HG03103 (cell line): ENCODE results near the gene FOXP1.

ENCODE experiments used
- ATAC-seq: cut with Tn5 transposase; IDR thresholded peaks from one replicate; pipeline ENCODE4 v1.9.1; 2021; ENCODE audit warnings: low read depth; ENCODE audit not compliant: unreplicated experiment

FOXP1 gene

DNA sequence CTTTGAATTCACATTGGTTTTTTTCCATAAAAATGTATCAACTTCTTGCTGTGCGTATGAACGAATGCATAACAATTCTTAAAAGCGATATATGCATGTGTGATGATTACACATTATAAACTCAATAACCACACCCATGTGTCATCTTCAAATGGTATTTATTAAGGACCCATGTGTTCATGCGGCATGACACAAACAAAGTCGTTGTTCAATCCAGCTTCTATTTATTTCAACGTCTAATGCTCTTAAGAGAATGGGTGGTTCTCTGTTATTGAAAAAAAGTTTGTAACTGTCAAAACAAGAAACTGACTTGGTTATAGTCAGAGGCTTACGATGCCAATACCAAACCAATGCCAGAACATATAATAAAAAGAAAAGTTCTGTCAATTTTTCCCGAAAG, 195.9 kb downstream of the FOXP1 start:
- no peak for ATAC-seq

DNA sequence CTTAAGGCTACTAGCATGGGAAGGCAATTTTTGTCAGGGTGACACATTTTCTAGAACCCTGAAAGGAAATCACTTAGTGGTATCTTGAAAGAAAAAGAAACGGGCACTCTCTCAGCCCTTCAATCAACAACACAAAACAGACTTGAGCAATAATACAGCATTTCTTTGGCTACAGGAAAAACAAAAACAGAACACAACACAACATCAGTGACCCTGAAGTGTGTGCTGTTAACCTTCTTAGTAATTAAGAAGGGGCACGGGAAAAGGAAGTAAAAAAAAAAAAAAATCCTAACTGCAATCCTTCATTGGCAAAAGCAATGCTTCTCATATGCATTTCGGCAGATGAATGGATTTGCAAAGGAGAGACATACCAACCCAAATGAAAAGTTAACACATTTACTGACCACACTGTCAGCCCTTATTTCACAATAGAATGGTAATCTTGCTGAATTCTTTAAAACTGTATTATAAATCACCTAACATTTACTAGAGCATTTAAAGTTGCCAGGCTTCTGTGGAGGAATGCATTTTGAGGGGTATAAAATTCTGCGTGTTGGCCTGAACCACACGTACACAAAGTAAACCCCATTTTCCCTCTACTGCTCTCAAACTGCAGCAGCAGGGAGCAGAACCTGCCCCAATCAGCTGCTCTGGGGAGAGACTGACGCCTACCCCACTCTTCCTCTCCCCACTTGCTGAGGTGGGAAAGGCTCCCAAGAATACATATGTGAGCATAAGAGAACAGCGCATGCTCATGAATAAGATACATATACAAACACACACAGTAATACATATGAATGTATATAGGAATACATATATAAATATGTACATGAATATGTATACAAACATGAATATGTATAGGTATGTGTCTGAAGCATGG, 198.5 kb downstream of the FOXP1 start:
- no peak for ATAC-seq

DNA sequence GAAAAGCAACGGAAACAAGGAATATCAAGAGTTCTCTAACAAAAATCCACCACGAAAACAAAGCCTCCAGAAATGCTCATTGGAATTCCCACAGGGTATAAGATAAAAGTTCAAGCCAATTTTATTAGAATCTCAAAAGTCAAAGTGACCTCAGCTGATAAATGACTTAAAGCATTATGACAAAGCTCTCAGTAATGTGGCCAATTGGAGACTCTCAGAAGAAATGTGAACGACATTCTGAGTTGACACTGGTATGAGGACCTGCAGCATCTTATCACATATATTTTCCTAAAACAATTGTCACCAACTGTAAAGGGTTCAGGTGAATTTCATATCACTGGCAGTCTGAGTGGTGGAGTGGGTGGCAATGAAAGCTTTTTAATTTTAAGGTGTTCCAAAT, 199.1 kb downstream of the FOXP1 start:
- no peak for ATAC-seq

DNA sequence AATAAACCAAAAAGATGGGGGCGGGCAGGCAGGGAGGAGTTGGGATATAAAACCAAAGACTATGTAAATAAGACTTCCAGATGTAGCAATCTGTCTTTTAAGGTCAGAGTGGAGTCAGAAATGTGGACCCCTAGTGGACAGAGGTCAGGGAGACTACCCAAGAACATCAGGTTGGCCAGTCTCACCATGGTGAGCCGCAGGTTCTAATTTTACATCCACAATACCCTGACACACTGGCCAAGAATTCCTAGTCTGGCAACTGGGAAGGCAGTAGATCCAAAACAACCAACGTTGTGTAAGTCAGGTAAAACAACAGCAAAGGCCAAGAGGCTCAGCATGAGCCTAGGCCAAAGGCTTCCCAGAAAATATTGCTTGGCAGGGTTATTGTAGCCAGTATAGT, 203.4 kb downstream of the FOXP1 start:
- no peak for ATAC-seq

DNA sequence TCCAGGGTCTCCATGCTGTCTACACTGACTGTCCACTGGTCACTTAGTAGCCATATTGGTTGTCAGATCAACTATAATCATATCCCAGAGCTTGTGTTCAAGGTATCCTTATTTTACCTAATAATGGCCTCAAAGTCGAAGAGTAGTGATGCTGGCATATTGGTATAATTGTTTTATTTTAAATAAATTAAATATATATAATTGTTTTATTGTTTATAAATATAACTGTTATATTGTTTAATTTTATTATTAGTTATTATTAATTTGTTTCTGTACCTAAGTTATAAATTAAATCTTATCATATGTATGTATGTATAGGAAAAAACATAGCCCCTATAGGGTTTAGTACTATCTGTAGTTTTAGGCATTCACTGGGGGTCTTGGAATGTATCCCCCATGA, 205.0 kb downstream of the FOXP1 start:
- ATAC-seq = no peak

DNA sequence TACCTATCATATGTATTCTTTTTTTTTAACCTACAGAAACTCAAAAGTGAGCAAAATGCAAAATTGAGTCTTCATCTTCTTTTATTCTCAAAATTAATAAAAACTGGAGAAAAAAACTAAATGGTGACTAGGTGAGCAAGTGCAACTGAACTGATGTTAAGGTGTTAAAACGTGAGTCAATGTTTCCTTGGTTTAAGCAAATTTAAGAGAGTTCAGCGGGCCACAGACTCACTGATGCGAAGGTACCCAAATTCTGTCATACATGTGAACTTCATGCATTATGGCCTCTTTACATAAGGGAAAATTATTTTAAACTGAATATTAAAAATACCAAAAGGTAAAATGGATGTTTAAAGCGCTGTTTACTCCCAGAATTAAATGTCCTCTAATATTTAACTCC, 206.6 kb downstream of the FOXP1 start:
- no peak for ATAC-seq

DNA sequence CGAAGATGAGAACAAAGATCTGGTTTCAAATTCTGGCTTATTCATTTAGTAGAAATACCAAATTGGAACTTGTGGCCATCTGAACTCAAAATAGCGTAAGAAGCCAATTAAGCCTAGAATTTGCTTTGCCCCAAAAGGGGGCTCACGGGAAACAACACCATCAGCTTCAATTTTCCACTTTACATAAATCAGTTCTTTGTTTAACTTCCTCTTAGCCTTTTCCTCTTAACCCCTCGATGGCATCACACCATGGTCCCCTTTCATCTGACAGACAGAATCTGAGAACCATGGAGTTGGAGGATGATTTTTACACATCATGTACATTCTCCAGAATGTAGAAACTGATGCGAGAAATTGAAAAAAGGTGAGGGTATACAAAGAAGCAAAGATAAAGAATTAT, 207.0 kb downstream of the FOXP1 start:
- ATAC-seq = no peak

DNA sequence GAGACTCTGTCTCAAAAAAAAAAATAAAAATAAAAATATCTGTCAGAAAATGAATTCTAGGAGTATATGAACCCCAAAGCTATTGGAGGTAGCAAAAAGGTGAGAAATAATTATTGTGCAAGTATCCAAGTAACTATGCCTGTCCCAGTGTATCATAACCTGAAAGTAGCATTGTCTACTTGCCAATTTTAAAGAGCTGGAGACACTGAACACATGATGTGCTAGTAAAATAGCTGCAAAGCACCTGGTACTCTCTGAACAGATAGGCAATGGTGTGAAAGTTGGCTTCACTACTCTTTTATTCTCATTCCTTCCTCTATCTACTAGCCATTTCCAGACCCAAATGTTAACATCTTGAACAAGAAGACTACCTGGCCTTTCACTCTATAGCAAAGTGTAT, 208.9 kb downstream of the FOXP1 start:
- ATAC-seq = no peak

DNA sequence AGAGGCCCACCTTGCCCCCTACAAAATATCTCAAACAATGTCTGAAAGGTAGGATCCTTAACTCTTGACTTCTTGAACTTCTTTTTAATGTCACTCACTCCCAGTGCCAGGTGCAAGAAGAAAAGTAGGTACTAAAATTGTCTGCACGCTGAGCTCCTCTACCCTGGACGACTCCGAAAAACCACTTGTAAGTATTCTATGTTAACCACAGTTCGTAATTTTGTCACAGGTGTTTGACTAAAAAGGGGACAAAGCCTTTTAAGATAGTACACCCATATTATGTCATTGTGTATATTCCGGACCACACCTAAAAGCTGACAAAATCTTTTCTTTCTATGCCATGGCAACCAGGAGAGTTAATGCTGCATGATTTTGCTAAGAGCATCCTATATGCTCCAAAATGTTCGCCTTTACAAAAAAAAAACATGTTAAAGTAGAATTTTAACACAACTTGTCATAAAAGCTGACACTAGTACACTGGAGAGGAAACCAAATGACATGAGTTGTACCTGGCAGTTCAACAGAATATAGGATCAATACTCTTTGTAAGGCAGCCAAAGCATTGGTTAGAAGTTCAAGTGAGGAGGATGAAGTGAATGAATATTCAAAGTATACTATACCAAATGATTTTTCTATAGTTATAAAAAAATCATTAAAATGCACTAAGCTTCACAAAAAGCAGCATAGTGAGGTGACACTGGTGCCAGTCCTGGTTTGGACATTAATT, 210.5 kb downstream of the FOXP1 start:
- ATAC-seq = no peak

DNA sequence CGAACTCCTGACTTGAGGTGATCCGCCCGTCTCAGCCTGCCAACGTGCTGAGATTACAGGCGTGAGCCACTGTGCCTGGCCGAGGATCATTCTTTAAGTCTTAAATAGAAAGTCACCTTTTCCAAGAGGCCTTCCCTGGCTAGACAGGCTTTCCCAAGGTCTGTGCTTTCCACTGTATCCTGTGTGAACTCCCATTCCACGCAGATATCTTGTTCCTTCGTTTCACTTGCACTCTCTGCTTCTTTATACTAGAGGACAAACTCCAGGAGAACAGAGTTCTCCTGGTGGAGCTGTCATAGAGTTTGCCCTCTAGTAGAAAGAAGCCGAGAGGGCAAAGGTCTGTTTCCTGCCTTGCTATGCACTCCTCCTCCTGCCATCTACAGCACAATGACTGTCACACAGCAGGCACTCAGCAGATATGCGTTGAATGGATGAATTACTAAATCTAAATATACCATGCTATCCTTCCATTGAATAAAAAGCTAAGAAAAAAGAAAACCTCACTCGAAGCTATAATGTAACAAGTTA, 211.2 kb downstream of the FOXP1 start:
- no peak for ATAC-seq

DNA sequence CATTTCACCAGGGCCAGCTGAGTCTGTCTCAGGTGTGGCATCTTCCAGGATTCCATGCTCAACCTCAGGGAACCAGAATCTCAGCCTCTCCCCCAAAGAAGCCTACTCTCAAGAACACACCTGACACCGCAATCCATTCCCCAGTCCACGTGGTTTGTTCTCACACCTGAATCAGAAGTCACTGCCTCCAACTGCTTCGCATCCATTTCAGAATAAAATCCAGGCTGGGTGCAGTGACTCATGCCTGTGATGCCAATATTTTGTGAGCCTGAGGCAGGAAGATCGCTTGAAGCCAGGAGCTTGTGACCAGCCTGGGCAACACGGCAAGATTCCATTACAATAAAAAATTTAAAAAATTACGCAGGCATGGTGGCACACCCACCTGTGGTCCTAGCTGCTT, 212.2 kb downstream of the FOXP1 start:
- ATAC-seq = no peak

DNA sequence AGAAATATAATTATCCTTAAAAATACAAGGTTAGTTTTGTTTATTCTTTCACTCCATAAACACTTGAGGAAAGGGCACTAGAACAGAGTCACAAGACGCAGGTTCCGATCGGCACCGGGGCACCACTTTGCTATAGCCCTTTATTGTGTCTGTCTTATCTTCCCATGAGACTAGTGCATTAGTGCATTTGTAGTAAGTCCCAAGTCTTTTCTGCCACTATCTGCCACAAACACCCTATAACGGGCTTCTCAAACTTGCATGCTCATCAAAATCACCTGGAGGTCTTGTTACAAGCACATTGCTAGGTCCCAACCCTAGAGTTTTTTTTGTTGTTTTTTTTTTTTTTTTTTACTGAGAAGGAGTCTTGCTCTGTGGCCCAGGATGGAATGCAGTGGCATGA, 213.1 kb downstream of the FOXP1 start:
- no peak for ATAC-seq

DNA sequence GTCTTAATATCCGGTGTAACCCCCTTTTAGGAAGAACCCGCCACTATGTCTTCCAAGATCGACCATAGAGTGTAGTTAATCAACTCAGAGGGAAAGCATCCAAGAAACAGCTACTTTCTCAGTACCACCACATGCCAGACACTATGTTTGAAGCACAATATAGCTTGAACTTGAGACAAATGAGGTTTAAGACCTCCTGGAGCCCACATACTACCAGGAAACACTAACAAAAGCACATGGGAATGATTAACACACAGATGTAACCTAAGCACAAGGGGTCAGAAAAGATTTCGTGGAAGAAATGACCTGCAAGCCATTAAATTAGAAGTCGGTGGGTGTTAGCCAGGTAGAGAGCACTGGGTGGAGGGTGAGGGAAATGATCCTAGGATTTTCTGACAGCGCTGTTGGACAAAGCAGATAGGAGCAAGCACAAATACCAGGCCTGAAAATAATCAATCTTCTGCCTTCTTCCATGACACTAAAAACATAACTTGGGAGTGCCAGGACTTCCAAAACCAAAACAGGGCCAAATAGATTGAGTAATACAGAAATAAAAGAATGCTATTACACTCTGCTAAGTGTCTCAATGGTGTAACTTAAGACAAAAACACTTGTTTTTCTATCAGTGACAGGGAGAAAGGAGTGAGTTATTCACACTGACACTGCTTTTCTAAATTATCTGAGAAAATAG, 213.7 kb downstream of the FOXP1 start:
- no peak for ATAC-seq

DNA sequence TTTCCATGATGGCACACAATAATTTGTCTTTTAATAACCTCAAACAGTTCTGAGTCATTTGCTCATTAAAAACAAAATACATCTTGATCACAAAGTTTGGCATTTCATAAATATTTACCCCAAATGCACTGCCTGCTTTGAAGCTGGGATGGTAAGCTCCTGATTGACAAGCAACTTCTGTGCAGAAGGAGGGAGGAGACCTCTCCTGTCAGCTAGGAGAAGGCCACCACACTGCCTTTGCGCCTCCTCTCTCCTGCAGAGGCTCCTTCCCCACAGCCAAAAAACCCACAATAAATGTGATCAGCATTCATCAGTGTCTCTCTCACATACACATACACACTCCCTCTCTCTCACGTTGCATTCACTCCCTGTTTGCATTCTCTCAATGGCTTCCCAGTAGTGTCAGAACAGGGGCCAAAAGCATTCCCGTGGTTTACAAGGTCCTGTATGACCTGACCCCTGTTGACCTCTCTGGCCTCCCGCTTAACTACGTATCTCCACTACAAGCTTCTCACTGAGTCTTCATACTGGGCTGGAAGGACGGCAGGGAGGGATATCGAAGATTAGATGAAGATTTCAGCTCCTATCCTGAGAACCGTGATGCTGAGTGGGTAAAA, 216.4 kb downstream of the FOXP1 start:
- ATAC-seq = no peak

DNA sequence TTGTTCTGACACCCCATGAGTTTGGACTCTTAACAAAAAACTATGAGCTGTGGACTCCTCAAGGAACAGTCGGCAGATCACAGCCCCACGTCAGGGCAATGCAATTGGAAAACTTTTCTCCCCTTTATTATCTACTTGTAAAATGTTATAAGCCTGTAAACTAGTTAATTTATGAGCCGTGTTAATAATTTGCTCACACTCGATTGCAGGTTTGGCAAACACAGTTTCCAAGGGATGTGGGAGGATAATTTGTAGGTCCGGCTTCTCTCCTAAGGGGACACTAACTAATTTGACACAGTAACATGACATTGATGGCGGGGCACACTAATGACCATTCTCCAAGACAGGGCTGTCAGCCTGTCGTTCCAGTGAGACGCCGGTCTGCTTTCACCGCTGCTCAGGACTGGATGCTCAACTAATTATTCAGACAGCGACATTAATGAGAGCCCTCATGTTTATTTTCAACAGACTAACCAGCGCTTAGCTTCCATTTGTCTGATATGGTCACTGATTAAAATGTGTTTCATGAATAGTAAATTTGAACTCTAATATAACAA, 222.1 kb downstream of the FOXP1 start:
- no peak for ATAC-seq

DNA sequence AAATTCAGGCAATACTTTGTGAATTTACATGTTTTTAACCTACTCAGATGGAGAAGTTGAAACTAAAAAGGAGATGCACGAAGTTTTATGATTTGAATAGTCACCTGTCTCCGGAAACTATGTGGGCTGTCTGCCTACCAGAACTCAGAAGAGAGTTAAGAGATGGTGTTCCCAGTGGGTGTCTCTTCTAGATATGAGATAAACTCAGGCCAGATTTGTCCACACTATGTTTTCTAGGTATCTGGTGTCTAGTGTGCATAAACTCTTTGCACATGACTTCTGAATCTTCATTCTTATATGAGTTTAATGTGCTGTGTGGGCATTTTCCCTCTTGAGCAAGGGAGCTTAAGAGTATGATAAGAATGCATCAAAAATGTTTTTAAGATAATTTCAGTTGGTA, 222.8 kb downstream of the FOXP1 start:
- ATAC-seq = peak; percentile 90

DNA sequence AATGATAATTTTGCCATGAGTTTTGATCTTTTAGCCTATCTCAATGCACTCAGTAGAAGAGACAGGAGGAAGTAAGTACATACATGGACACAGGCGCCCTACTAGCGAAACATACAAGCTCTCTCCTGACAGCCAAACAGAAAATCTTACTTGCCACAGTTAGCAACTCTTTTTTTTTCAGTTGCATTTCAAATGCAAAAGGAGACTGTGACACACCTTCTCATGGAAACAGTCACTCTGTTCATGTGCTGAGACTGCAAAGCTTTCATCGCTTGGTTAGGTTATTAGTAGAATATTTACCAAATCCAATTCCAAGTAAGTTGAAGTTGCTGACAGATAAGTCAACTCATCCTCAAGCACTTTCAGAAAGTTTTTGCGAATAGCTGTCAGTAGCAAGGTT, 223.3 kb downstream of the FOXP1 start:
- ATAC-seq = peak; percentile 23

DNA sequence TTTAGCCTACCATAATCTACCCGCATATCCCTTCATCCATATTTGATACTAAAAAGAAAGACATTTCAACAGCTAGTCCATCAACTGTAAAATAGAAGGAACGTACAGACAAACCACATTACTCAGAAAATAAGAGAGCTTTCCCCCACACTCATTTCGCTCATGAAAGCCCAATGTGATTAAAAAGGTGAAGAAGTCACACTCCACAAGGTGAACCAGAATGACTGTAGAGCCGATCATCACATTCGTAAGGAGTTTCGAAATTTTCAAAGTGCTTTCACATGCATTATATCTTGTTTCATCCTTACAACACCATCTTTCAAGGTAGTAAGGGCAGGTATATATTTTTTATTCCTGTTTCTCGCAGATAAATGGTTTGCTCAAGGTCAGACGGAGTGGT, 225.3 kb downstream of the FOXP1 start:
- ATAC-seq = no peak

DNA sequence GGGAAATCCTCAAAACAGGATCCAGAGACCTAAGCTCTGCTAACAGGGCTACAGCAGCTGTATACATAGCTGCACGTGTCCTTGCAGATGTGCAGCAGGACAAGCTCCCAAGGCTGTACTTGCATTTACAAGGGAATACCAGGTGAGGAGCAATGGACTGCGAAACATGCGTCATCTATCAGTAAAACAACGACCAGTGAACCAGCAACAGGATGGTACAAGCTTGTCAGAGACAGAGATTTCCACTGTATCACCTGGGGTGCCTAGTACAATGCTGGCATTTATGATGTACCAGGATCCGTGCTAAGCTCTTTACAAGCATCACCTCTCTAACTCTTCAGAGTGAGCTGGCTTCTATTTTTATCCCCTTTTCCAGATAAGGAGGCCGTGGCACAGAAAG, 227.3 kb downstream of the FOXP1 start:
- no peak for ATAC-seq

DNA sequence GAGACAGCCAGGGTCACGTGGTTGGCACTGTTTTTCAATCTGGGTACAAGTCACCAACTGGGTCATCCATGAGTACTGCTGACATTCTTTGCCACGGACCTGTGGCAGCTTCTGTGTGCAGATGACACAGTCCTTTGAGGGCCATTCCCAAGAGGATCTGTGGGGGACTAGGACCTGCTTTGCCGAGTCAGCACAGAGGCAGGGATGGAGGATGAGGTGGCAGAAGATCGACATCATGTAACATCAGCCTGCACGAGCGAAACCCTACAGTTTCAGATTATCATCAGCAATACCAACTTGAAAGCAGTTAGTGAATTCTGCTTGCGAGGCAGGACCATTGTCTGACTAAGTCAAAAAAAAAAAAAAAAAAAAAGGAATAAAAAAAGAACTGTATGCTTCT, 227.7 kb downstream of the FOXP1 start:
- no peak for ATAC-seq

DNA sequence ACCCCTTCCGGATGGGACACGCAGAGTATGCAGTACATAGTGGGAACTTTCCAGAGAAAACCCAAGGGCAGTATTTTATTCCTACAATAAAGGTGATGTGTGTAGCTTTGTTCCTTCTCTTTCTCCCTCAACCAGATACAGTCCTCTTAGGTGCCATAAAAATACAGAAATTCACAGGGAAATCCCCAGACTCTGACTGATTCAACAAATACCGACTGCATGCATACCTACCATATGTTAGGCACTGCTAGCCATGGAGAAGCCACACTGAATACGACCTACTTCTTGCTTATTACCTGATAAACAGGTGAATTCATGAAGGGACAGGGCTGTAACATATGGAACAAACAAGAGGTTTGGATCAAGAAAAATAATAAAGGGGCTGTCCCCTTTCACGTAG, 228.5 kb downstream of the FOXP1 start:
- no peak for ATAC-seq
